NCI-H2107 treated with DMSO at 0.1 percent for 48 hours (cell line): ENCODE data around the gene IMMP2L.
"Not testable (repeated sequence)": the region's sequence is repeated elsewhere in the genome, so short reads cannot be mapped to it uniquely, and the experiment has no call there.

ENCODE experiments used
- DNase-seq: peaks from one replicate; lab custom pipeline; 2025; ENCODE audit not compliant: unreplicated experiment; lab: John Stamatoyannopoulos, UW

The IMMP2L gene

GRCh38 chr7:110673148-110673547 is 889.1 kb downstream of the IMMP2L start:
- DNase-seq = no peak

GRCh38 chr7:110669410-110669809 is 892.9 kb downstream of the IMMP2L start:
- no peak for DNase-seq

- DNase-seq = no peak
These were observed 897.5 kb downstream of the IMMP2L start for GRCh38 chr7:110664803-110665202.

- DNase-seq = not testable (repeated sequence)
These were observed 901.7 kb downstream of the IMMP2L start for GRCh38 chr7:110660637-110661036.

GRCh38 chr7:110650328-110650727 is 912.0 kb downstream of the IMMP2L start:
- DNase-seq = no peak

GRCh38 chr7:110647266-110647665 is 915.0 kb downstream of the IMMP2L start:
- DNase-seq = no peak

- DNase-seq = no peak
These were observed 915.5 kb downstream of the IMMP2L start for GRCh38 chr7:110646804-110647203.

- no peak for DNase-seq
These were observed 916.7 kb downstream of the IMMP2L start for GRCh38 chr7:110645616-110646015.

GRCh38 chr7:110645060-110645459 is 917.2 kb downstream of the IMMP2L start:
- DNase-seq = no peak

GRCh38 chr7:110637252-110637651 is 925.0 kb downstream of the IMMP2L start:
- DNase-seq = no peak

GRCh38 chr7:110633313-110633712 is 929.0 kb downstream of the IMMP2L start:
- no peak for DNase-seq

- no peak for DNase-seq
These were observed 935.9 kb downstream of the IMMP2L start for GRCh38 chr7:110626414-110626813.

- no peak for DNase-seq
These were observed 937.0 kb downstream of the IMMP2L start for GRCh38 chr7:110625294-110625693.

- DNase-seq = no peak
These were observed 938.9 kb downstream of the IMMP2L start for GRCh38 chr7:110623436-110623835.

GRCh38 chr7:110621289-110621688 is 941.0 kb downstream of the IMMP2L start:
- DNase-seq = no peak

- DNase-seq = no peak
These were observed 942.1 kb downstream of the IMMP2L start for GRCh38 chr7:110620110-110620735.
